ENCODE results near the gene PHF2. TPM values are rescaled to one million over a fixed set of nuclear protein-coding genes. Genes with fewer than 3 reads are reported as not detected.

Gene PHF2
- total RNA-seq, 1 experiment from 2014 or later = 18.9 TPM

DNA sequence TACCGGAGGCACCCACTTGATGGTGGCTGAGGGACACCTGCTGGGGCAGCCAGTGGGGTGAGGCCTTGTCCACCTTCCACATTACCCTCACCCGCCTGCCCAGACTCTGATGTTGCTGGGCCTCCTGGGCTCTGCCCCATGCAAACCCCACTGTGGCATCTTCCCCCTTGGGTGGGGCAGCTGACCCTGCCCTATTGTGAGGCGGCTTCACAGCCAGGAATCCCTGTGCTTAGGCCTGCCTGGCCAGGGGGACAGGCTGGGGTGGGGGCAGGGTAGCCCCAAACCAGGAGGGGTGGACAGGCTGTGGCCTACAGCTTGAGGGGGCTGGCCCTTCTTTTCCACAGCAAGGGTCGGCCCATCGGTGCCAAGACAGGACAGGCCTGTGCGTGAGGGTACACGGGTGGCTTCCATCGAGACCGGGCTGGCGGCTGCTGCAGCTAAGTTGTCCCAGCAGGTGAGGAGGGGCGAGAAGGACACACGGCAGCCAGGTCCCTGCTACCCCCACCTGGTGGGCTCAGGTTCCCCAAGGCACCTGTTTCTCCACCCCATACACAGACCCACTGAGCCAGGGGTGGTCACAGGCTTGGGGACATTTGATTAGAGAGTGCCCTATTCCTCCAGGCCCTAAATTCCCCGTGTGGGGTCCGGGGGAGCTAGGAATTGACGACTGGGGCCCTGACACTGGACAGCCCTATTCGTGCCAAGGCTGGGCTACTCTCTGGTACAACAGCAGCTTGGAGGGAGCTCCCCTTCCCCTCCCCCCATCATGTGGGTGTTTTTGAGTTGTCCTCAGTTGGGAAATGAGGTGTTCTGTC, 99.2 kb downstream of the PHF2 start:
- Mint-ChIP-seq H3K9me3 (ENCODE audit: unreplicated experiment) (no peaks in the 10 kb centered on the region), H3K4me1 (ENCODE audit: insufficient read depth, unreplicated experiment) (no peaks in the 10 kb centered on the region), H3K27me3 (ENCODE audit: insufficient read depth, unreplicated experiment) (no peaks in the 10 kb centered on the region), H3K4me3 (ENCODE audit: unreplicated experiment) (no peak overlapping the region), H3K27ac (ENCODE audit: low read depth, unreplicated experiment) (peak overlapping the region; percentile 12), H3K36me3 (ENCODE audit: insufficient read depth, unreplicated experiment) (no peaks in the 10 kb centered on the region)
- intact Hi-C loops (cut with micrococcal nuclease) = no loop called here
- POLR2A ChIA-PET = interaction anchor here (0.6 kb wide), 1 partner anchor 100 kb away, joined by 3 read pairs; no protein-coding TSS in a partner anchor
- CTCF ChIA-PET = interaction anchor here (0.6 kb wide), 1 partner anchor 260 kb away, joined by 4 read pairs; no protein-coding TSS in a partner anchor
- BruUV-seq (replicated peaks) = no TSS peak
- TF ChIP-seq, protein P1, sequence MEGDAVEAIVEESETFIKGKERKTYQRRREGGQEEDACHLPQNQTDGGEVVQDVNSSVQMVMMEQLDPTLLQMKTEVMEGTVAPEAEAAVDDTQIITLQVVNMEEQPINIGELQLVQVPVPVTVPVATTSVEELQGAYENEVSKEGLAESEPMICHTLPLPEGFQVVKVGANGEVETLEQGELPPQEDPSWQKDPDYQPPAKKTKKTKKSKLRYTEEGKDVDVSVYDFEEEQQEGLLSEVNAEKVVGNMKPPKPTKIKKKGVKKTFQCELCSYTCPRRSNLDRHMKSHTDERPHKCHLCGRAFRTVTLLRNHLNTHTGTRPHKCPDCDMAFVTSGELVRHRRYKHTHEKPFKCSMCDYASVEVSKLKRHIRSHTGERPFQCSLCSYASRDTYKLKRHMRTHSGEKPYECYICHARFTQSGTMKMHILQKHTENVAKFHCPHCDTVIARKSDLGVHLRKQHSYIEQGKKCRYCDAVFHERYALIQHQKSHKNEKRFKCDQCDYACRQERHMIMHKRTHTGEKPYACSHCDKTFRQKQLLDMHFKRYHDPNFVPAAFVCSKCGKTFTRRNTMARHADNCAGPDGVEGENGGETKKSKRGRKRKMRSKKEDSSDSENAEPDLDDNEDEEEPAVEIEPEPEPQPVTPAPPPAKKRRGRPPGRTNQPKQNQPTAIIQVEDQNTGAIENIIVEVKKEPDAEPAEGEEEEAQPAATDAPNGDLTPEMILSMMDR (IDR thresholded peaks at IDR 0.05; ENCODE audit: unreplicated experiment) = no peak
- DNase-seq (ENCODE audit: unreplicated experiment) = no peak

DNA sequence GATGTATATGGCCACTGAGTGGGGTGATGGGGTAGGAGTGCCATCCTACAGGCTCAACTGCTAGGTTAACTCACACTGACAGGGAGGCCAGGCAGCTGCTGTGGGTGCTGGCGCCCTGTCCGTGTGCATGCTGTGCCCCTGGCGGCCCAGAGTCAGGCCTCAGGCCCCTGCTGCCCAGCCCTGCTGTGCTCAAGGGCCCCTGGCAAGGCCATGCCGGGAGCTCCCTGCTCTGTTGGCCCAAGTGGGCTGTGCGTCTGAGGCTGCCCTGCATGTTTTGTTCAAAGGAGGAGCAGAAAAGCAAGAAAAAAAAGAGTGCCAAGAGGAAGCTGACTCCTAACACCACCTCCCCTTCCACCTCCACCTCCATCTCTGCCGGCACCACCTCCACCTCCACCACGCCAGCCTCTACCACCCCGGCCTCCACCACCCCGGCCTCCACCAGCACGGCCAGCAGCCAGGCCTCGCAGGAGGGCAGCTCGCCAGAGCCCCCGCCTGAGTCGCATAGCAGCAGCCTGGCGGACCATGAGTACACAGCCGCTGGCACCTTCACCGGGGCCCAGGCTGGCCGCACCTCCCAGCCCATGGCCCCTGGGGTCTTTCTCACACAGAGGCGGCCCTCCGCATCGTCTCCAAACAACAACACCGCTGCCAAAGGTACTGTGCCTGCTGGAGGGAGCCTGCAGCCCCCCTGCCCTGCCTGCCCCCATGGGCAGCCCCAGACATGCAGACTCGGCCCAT, 100.1 kb downstream of the PHF2 start:
- no peaks in the 10 kb centered on the region for H3K4me1 Mint-ChIP-seq (ENCODE audit: insufficient read depth, unreplicated experiment)
- TF ChIP-seq, protein P1 (IDR thresholded peaks at IDR 0.05; ENCODE audit: unreplicated experiment) = no peak
- H3K27ac Mint-ChIP-seq (ENCODE audit: low read depth, unreplicated experiment) = peak overlapping the region; percentile 12
- no peaks in the 10 kb centered on the region for H3K27me3 Mint-ChIP-seq (ENCODE audit: insufficient read depth, unreplicated experiment)
- BruUV-seq (replicated peaks) = no TSS peak
- DNase-seq (ENCODE audit: unreplicated experiment) = no peak
- POLR2A ChIA-PET = interaction anchor here (0.6 kb wide), 1 partner anchor 101 kb away, joined by 3 read pairs; no protein-coding TSS in a partner anchor
- intact Hi-C loops (cut with micrococcal nuclease) = no loop called here
- H3K4me3 Mint-ChIP-seq (ENCODE audit: unreplicated experiment) = no peak overlapping the region
- no peaks in the 10 kb centered on the region for H3K36me3 Mint-ChIP-seq (ENCODE audit: insufficient read depth, unreplicated experiment)
- CTCF ChIA-PET = no interaction called here
- no peaks in the 10 kb centered on the region for H3K9me3 Mint-ChIP-seq (ENCODE audit: unreplicated experiment)

DNA sequence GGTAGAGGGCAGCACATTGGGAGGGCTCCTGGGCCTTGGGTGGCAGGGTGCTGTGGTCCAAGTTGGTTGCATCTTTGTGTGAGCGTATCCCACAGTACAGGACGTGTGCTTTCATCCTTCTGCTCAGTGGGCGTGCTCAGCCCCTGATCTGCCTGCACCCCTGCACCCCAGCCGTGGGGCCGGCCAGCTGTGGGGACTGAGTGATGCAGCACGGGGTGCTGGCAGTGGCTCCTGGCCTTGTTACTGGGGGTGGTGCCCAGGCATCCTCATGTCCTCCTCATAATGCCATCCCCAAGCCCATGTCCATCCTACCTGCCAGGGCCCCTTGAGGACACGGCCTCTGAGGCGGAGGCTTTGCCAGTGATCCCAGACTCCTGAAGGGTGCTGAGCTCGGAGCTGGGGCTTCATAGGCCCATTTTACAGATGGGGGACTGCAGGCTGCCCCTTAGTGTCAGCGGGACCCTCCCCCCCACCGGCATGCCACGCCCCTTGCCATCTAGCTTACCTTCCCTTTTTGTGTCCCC, 100.7 kb downstream of the PHF2 start:
- Mint-ChIP-seq H3K36me3 (ENCODE audit: insufficient read depth, unreplicated experiment) (no peaks in the 10 kb centered on the region), H3K27me3 (ENCODE audit: insufficient read depth, unreplicated experiment) (no peaks in the 10 kb centered on the region), H3K4me3 (ENCODE audit: unreplicated experiment) (no peak overlapping the region), H3K4me1 (ENCODE audit: insufficient read depth, unreplicated experiment) (peaks cover 4% of the 10 kb centered on the region), H3K27ac (ENCODE audit: low read depth, unreplicated experiment) (no peak overlapping the region), H3K9me3 (ENCODE audit: unreplicated experiment) (no peaks in the 10 kb centered on the region)
- BruUV-seq (replicated peaks) = no TSS peak
- TF ChIP-seq, protein P1 (IDR thresholded peaks at IDR 0.05; ENCODE audit: unreplicated experiment) = no peak
- ChIA-PET POLR2A (no interaction called here), CTCF (interaction anchor here (0.9 to 6.7 kb wide), 2 partner anchors 34 to 287 kb away, joined by 3 to 109 read pairs; no protein-coding TSS in a partner anchor)
- no peak for DNase-seq (ENCODE audit: unreplicated experiment)
- intact Hi-C loops (cut with micrococcal nuclease) = no loop called here

DNA sequence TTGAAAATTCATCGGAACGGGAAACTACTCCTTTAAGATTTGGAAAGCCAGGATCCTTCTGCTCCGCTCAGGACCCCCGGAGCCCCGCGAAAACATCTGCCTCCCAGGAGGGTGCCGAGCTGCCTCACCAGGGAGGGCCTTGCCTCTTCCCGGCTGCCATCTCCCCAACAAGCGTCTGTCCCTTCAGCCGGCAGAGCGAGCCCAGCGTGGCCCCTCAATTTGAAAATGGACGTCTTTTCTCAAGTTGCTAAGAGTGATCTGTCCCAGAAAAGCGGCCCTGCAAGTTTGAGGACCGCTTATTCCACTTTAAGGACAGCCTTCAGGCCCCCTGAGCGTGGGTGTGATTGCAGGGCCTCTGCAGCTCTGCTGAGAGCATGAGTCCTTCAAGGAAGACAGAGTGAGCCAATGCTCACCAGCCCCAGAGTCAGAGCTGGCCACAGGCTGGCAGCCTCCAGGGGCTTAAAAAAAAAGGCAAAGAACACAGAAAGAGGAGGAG, 101.3 kb downstream of the PHF2 start:
- no peak for DNase-seq (ENCODE audit: unreplicated experiment)
- no peaks in the 10 kb centered on the region for H3K9me3 Mint-ChIP-seq (ENCODE audit: unreplicated experiment)

More for the DNA sequence above, 101.3 kb downstream of the PHF2 start:
- ChIA-PET CTCF (interaction anchor here (0.9 to 6.7 kb wide), 2 partner anchors 34 to 286 kb away, joined by 3 to 109 read pairs; no protein-coding TSS in a partner anchor), POLR2A (no interaction called here)
- TF ChIP-seq, protein P1 (IDR thresholded peaks at IDR 0.05; ENCODE audit: unreplicated experiment) = no peak
- Mint-ChIP-seq H3K36me3 (ENCODE audit: insufficient read depth, unreplicated experiment) (no peaks in the 10 kb centered on the region), H3K27me3 (ENCODE audit: insufficient read depth, unreplicated experiment) (no peaks in the 10 kb centered on the region), H3K27ac (ENCODE audit: low read depth, unreplicated experiment) (no peak overlapping the region), H3K4me1 (ENCODE audit: insufficient read depth, unreplicated experiment) (peaks cover 8% of the 10 kb centered on the region), H3K4me3 (ENCODE audit: unreplicated experiment) (no peak overlapping the region)
- no TSS peak for BruUV-seq (replicated peaks)
- intact Hi-C loops (cut with micrococcal nuclease) = no loop called here

Measured in MCF 10A (cell line).